Stimulated activated CD8-positive, alpha-beta memory T cell treated with anti-CD3 and anti-CD28 coated beads, Interleukin-4, amount 100 ng/mL, for 1 hour (primary cell): Measurements from ENCODE around the gene AGO4.
"Not testable (repeated sequence)": the region's sequence is repeated elsewhere in the genome, so short reads cannot be mapped to it uniquely, and the experiment has no call there.

Source experiments
- DNase-seq, 2 donors: peaks; one replicate each; pipeline ENCODE4 v3.0.0-alpha.2; 2020; ENCODE audit warnings: low read depth in 2 of 2, low spot score in 1 of 2

Gene AGO4

DNA sequence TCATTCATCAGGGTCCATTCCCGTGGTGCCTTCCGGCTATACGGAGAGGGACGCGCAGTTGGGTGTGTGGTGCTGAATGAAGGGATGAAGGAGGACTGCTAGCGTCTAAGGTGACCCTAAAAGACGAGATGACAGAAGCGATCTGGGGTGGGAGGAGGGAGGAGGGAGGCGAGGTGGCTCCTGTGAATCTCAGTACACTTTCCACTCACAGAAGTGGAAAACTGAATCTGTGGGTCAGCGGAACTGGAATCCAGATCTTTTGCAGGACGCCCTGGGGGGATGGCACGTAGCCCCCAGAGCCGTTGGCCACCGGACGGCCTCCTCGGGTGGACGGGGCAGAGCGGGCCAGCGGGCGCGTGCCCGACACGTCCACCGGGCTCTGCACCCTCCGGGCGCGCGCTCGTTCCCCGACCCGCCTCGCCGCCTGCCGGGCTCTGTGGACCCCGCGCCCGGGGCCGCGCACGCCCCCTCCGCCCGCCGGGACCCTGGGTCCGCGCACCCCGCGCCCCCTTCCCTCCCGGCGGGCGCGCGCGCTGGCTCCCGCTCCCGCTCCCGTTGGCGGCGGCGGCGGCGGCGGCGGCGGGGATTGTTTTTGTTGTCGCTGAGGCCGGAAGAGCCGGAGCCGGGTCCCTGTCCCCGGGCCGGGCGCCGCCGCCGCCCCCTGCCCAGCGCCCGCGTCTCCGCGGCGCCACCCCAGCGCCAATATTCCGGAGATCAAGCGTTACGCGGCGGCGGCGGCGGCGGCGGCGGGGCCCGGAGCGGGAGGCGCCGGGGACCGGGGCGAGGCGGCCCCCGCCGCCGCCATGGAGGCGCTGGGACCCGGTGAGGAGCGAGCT is at the start of gene AGO4:
Gene AGO4 (plus strand): TSS at position 403 of the 836 bp plus-strand sequence. CDS start 401 bp downstream, at position 804.
- DNase-seq: no peak

- DNase-seq: no peak
Measured at GRCh38 chr1:35762141-35762540, 45.7 kb upstream of the AGO4 start.

DNA sequence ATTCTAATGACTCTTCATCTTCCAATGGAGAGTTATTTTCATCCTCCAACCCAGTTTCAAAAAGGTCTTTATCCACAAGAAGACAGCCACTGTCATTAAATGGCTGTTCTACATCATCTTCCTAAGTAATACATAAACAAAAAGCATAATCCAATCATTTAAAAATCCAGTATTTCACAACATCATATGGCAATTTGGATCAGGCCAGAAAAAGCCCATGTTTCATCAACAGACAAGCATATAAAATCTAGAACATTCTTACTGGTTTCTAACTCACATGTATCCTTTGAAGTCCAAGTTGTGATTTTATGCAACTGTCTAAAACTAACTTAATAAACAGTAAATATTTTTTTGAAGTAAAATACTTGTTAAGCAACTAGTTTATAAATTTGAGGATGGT is 44.6 kb upstream of the AGO4 start:
- no peak for DNase-seq

DNA sequence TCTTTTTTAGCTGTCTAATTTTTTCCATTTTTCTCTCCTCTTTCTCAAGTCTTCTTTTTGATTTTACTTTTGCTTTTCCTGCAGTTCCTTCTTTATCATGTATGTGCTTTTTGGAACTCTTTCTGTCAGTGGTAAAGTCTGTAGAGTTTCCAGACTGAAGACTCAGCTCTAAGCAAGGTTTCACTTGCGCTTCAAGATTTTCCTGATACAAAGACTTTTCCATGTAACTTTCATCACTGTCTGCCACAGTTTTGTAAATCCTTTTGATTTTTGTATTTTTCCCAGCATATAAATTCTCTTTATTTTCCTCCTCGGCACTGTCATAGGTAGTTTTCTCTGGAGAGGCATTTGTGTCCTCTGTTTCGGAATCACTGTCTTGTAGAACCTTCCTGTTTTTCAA is 43.5 kb upstream of the AGO4 start:
- no peak for DNase-seq

- no peak for DNase-seq
Measured at GRCh38 chr1:35768350-35769187, 39.2 kb upstream of the AGO4 start.

GRCh38 chr1:35769188-35769758 is 38.5 kb upstream of the AGO4 start:
- peak; percentile 52 to 67 for DNase-seq

GRCh38 chr1:35773711-35774110 is 34.1 kb upstream of the AGO4 start:
- no peak for DNase-seq

GRCh38 chr1:35776172-35776571 is 31.6 kb upstream of the AGO4 start:
- DNase-seq: not testable (repeated sequence)

- DNase-seq: no peak
Measured at GRCh38 chr1:35777109-35777508, 30.7 kb upstream of the AGO4 start.

- DNase-seq: no peak
Measured at GRCh38 chr1:35783055-35783583, 24.7 kb upstream of the AGO4 start.

DNA sequence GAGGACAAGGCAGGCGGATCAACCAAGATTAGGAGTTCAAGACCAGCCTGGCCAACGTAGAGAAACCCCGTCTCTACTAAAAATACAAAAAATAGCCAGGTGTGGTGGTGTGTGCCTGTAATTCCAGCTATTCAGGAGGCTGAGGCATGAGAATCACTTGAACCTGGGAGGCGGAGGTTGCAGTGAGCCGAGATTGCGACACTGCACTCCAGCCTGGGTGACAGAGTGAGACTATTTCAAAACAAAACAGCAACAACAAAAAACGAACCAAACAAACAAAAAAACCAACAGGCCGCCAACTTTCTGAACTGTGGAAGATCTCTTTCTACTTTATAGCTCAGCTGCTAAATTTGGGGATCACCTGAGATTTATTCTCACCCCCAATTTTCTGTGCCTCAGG is 23.5 kb upstream of the AGO4 start:
- not testable (repeated sequence) for DNase-seq

GRCh38 chr1:35788139-35788538 is 19.7 kb upstream of the AGO4 start:
- DNase-seq: no peak

GRCh38 chr1:35790670-35791069 is 17.1 kb upstream of the AGO4 start:
- DNase-seq: no peak

- DNase-seq: no peak
Measured at GRCh38 chr1:35795295-35795694, 12.5 kb upstream of the AGO4 start.

DNA sequence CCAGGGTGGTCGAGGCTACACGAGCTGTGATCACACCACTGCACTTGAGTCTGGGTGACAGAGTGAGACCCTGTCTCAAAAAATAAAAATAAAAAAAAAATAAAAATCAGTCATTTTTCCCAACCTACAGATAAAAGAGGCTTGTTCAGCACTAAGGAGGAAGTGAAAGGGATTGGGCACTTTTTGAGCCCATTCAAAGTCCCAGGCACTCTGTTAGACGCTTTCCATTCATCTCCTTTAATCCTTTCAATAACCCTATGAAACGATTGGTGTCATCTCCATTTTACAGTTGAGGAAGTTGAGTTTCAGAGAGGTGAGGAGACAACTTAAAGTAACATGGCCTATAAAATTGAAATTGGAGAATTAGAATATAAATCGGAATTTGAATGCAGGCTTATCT is 10.4 kb upstream of the AGO4 start:
- no peak for DNase-seq

DNA sequence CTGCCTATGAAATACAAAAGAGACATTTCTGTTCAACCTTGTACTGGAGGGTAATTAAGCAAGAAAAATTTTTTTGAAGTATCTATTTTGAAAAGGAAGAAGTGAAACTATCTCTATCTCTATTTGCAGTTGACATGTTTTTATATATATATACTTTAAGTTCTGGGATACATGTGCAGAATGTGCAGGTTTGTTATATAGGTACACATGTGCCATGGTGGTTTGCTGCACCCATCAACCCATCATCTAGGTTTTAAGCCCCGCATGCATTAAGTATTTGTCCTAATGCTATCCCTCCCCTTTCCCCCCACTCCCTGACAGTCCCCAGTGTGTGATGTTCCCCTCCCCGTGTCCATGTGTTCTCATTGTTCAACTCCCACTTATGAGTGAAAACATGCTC is 9.8 kb upstream of the AGO4 start:
- DNase-seq: not testable (repeated sequence)

GRCh38 chr1:35800167-35800887 is 7.5 kb upstream of the AGO4 start:
- not testable (repeated sequence) for DNase-seq

GRCh38 chr1:35808450-35809113 is 766 bp downstream of the AGO4 start:
- no peak for DNase-seq

GRCh38 chr1:35809114-35810095 is 1.6 kb downstream of the AGO4 start:
- no peak for DNase-seq
